GM12878 (cell line): ENCODE measurements around the gene TSEN54. TPM values are rescaled to one million over a fixed set of nuclear protein-coding genes. Genes with fewer than 3 reads are reported as not detected.

Source experiments
- ATAC-seq: fragments of 200-7000 bp; cut with Tn5 transposase; 3 replicates; pipeline ENCODE4 v1.9.1; 2020; ENCODE audit warnings: mild to moderate bottlenecking, moderate library complexity
- BruUV-seq: library from RNA; stranded (reverse); fragments of 400-500 nt; replicated peaks from 2 replicates; lab custom pipeline; 2021; lab: Mats Ljungman, UMichigan
- CTCF ChIA-PET: fragments of 300-600 bp; sonication (Branson Sonifier 250); formaldehyde crosslinking; extraction: SDS; loops from one replicate; lab custom pipeline; 2021; ENCODE audit warnings: inconsistent platforms; lab: Yijun Ruan, JAX
- POLR2A ChIA-PET: fragments of 350-600 bp; formaldehyde crosslinking; extraction: SDS; loops from one replicate; lab custom pipeline; 2021; ENCODE audit warnings: inconsistent platforms; lab: Charles Lee
- RAD21 ChIA-PET: fragments of 300-600 bp; sonication (Branson Sonifier 250); formaldehyde crosslinking; loops from one replicate; lab custom pipeline; 2023; ENCODE audit warnings: antibody characterized with exemption; ENCODE audit not compliant: unreplicated experiment; lab: Charles Lee
- SMC1A ChIA-PET: fragments of 300-600 bp; sonication (Branson Sonifier 250); formaldehyde crosslinking; loops from one replicate; lab custom pipeline; 2023; ENCODE audit not compliant: unreplicated experiment, uncharacterized antibody; lab: Charles Lee
- DNase-seq: peaks from one replicate; pipeline ENCODE4 v3.0.0-alpha.2; 2011; ENCODE audit warnings: low read depth, low spot score
- FAIRE-seq: peaks from 3 replicates; lab custom pipeline; 2011; peaks lifted over from hg19 to GRCh38; lab: Jason Lieb, UNC
- H2AFZ ChIP-seq: 2 replicates; pipeline ENCODE4 v1.6.0; 2011; ENCODE audit warnings: low read depth, low read length, control low read depth; ENCODE audit not compliant: control insufficient read depth
- H3K27ac ChIP-seq: 2 replicates; pipeline ENCODE4 v1.5.1; 2011; ENCODE audit warnings: control low read depth; ENCODE audit not compliant: control insufficient read depth, insufficient read depth
- H3K27me3 ChIP-seq, 2 experiments: replicated peaks in 1 of 2; 2 replicates each; pipeline versions ENCODE4 v1.6.0 to v1.6.1; 2011; ENCODE audit warnings: low read length in 1 of 2; ENCODE audit not compliant: control insufficient read depth in 2 of 2, insufficient read depth in 2 of 2
- H3K36me3 ChIP-seq, 2 experiments: 2 replicates each; pipeline ENCODE4 v1.5.1; 2011; ENCODE audit warnings: low read length in 1 of 2; ENCODE audit not compliant: control insufficient read depth in 2 of 2, insufficient read depth in 2 of 2
- H3K4me1 ChIP-seq: 2 replicates; pipeline ENCODE4 v1.6.1; 2011; ENCODE audit warnings: mild to moderate bottlenecking, low read length, moderate library complexity, mixed read lengths; ENCODE audit not compliant: control insufficient read depth, insufficient read depth
- H3K4me2 ChIP-seq: 2 replicates; pipeline ENCODE4 v1.6.0; 2011; ENCODE audit warnings: control low read depth; ENCODE audit not compliant: control insufficient read depth, insufficient read depth
- H3K4me3 ChIP-seq: fragments of 200-600 bp; sonication (generic); 2 replicates; pipeline ENCODE4 v1.5.1; 2016
- H3K79me2 ChIP-seq: 2 replicates; pipeline ENCODE4 v1.6.0; 2011; ENCODE audit warnings: low read length; ENCODE audit not compliant: control insufficient read depth, insufficient read depth
- H3K9ac ChIP-seq: 2 replicates; pipeline ENCODE4 v1.8.0; 2011; ENCODE audit warnings: low read length, control low read depth, mixed read lengths; ENCODE audit not compliant: control insufficient read depth, insufficient read depth
- H3K9me3 ChIP-seq: replicated peaks from 3 replicates; pipeline ENCODE4 v1.5.1; 2011; ENCODE audit warnings: mild to moderate bottlenecking, low read length; ENCODE audit not compliant: control insufficient read depth, insufficient read depth
- H4K20me1 ChIP-seq: 2 replicates; pipeline ENCODE4 v1.6.0; 2011; ENCODE audit not compliant: control insufficient read depth, insufficient read depth
- BACH1 ChIP-seq: fragments of 450-650 bp; IDR thresholded peaks from 2 replicates; pipeline ENCODE4 v1.6.1; 2017; ENCODE audit warnings: mild to moderate bottlenecking, borderline replicate concordance
- CHD1 ChIP-seq: IDR thresholded peaks from 2 replicates; pipeline ENCODE4 v1.6.1; 2012; ENCODE audit warnings: low read depth, low read length, improper control_type of control experiment
- EGR1 ChIP-seq, 2 experiments: IDR thresholded peaks; 1 replicate in 1 of 2; 2 replicates in 1 of 2; pipeline ENCODE4 v1.6.1; 2011 to 2012; ENCODE audit warnings: low read depth in 2 of 2, low read length in 2 of 2, borderline replicate concordance in 1 of 2, mild to moderate bottlenecking in 1 of 2, moderate library complexity in 1 of 2
- JUND ChIP-seq: IDR thresholded peaks from 2 replicates; pipeline ENCODE4 v1.6.1; 2012; ENCODE audit warnings: low read depth, mild to moderate bottlenecking, low read length, improper control_type of control experiment, moderate library complexity
- LARP7 ChIP-seq: fragments of 450-650 bp; IDR thresholded peaks from 2 replicates; pipeline ENCODE4 v1.6.1; 2017; ENCODE audit warnings: mild to moderate bottlenecking
- NFYA ChIP-seq: IDR thresholded peaks from 2 replicates; pipeline ENCODE4 v1.6.1; 2011; ENCODE audit warnings: low read depth, mild to moderate bottlenecking, low read length, improper control_type of control experiment, borderline replicate concordance
- ZNF207 ChIP-seq: fragments of 450-650 bp; IDR thresholded peaks from 2 replicates; pipeline ENCODE4 v1.6.1; 2014; ENCODE audit warnings: antibody characterized with exemption, mild to moderate bottlenecking, borderline replicate concordance
- WGBS: methylation state at CpG from one replicate; pipeline ENCODE4 v1.1.6; 2016; ENCODE audit warnings: low lambda C conversion rate; ENCODE audit not compliant: insufficient replicate concordance, insufficient coverage; ENCODE audit errors: missing lambda C conversion rate; 5-methylcytosine and 5-hydroxymethylcytosine counted together
- in situ Hi-C: fragments of 300-500 bp; cut with MboI; formaldehyde crosslinking; loops from 9 replicates; pipeline ENCODE4 v1.14.3; 2018; ENCODE audit warnings: mixed read lengths
- intact Hi-C: fragments of 100-400 bp; cut with micrococcal nuclease; formaldehyde crosslinking; loops from one replicate; pipeline ENCODE4 v1.14.2; 2022; ENCODE audit not compliant: unreplicated experiment
- polyA plus RNA-seq, 11 experiments: library from polyadenylated mRNA; depleted of rRNA in 4 of 11; unstranded in 6 of 11; stranded (reverse) in 5 of 11; fragments of >200 nt; fragmentation: Nextera tagmentation in 4 of 11; fragmentation: Illumina TruSeq in 1 of 11; extraction: Ambion mirVana in 4 of 11; extraction: Trizol in 1 of 11; gene quantifications; 1 replicate in 1 of 11; 2 replicates in 10 of 11; pipeline versions ENCODE4 v1.2.1 to v1.2.3, GENCODE V29; 2011 to 2016; ENCODE audit warnings: inconsistent platforms in 2 of 11, missing spikeins in 2 of 11, low read depth in 1 of 11
- total RNA-seq, 4 experiments: library from RNA; depleted of rRNA in 3 of 4; stranded (reverse); fragments of >200 nt in 3 of 4; fragmentation: Illumina TruSeq in 1 of 4; extraction: Trizol in 1 of 4; gene quantifications; 2 replicates each; pipeline versions ENCODE4 v1.2.1 to v1.2.3, GENCODE V29; 2013 to 2021
- TF ChIP-seq, protein P1 (sequence below): fragments of 450-650 bp; IDR thresholded peaks from 2 replicates; pipeline ENCODE4 v1.6.1; 2017; ENCODE audit warnings: mild to moderate bottlenecking

Gene TSEN54
- total and polyA plus RNA-seq, 10 of the 15 experiments (the other 5 are each of a cell fraction or from before 2014, with no cell fraction given) = 7.1 to 48.0 (median 41.1) TPM

DNA sequence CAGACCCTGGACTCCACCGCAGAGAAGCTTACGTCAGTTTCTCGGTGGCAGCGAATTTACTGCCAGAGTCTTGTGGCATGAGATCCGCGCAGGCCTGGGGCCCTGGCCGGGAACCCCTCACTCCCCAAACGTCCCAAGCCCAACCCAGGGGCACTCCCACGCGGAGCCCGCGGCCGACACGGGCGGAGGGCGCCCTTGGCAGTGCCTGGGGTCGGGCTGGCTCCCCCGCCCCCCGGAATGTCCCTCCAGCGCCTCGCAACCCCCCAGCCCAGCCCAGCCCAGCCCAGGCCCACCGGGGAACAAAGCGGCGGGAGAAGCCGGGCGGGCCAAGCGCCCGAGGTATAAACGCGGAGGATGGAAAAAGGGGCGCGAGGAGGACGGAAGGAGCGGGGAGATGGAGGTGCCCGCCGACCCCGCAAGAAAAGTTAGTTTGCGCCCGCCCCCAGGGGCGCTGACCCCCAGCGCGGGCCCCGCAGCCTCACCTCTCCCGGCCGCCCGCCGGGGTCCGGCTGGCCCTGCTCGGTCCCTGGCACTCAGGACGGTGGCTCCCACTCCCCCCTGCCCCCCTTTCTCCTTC lies 1.3 kb upstream of the TSEN54 start:
- H3K27ac ChIP-seq = no peak overlapping the region
- peak overlapping the region; percentile 100 for H3K4me2 ChIP-seq
- peak overlapping the region; percentile 44; the same call in 1 of the 2 replicates for H3K9ac ChIP-seq
- intact Hi-C loops = loop anchor here (1.0 to 10.0 kb wide), 2 partner anchors 89 to 250 kb away; partner anchors contain the start of genes GGA3 and MRPS7
- SMC1A ChIA-PET = no interaction called here
- no peaks in the 10 kb centered on the region for H4K20me1 ChIP-seq
- peaks cover 14% of the 10 kb centered on the region for H3K79me2 ChIP-seq
- FAIRE-seq = no peak
- peak overlapping the region; percentile 90; the same call in 1 of the 2 replicates for H3K4me3 ChIP-seq
- no peaks in the 10 kb centered on the region for H3K9me3 ChIP-seq
- CTCF ChIA-PET = interaction anchor here (0.6 kb wide), 1 partner anchor 79 kb away, joined by 3 read pairs; no protein-coding TSS in a partner anchor
- POLR2A ChIA-PET = no interaction called here
- no peaks in the 10 kb centered on the region; a peak in 1 of 4 replicates for H3K36me3 ChIP-seq
- no peak for DNase-seq
- in situ Hi-C loops = no loop called here
- TF ChIP-seq, protein P1, sequence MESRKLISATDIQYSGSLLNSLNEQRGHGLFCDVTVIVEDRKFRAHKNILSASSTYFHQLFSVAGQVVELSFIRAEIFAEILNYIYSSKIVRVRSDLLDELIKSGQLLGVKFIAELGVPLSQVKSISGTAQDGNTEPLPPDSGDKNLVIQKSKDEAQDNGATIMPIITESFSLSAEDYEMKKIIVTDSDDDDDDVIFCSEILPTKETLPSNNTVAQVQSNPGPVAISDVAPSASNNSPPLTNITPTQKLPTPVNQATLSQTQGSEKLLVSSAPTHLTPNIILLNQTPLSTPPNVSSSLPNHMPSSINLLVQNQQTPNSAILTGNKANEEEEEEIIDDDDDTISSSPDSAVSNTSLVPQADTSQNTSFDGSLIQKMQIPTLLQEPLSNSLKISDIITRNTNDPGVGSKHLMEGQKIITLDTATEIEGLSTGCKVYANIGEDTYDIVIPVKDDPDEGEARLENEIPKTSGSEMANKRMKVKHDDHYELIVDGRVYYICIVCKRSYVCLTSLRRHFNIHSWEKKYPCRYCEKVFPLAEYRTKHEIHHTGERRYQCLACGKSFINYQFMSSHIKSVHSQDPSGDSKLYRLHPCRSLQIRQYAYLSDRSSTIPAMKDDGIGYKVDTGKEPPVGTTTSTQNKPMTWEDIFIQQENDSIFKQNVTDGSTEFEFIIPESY = no peak
- TF ChIP-seq JUND = no peak
- TF ChIP-seq ZNF207 = no peak
- peak; percentile 15; the same call in 1 of the 2 replicates for TF ChIP-seq BACH1
- no peak for TF ChIP-seq NFYA
- TF ChIP-seq LARP7 = no peak
- no peak for TF ChIP-seq CHD1
- TF ChIP-seq EGR1 (IDR thresholded peaks at IDR 0.05; ENCODE audit: borderline replicate concordance in 1 of 2, low read depth in 2 of 2, low read length in 2 of 2) = no peak
- BruUV-seq = no TSS peak
- 12% methylated on average over 11 of the region's 50 CpGs for WGBS
- H3K27me3 ChIP-seq = no peaks in the 10 kb centered on the region
- H2AFZ ChIP-seq = no peak overlapping the region; the same call in 1 of the 2 replicates
- peaks cover 20% of the 10 kb centered on the region for H3K4me1 ChIP-seq
- ATAC-seq = peak; percentile 2
- RAD21 ChIA-PET = no interaction called here
